CD4-positive, alpha-beta T cell treated with Interleukin-6 at 100 ng/mL for 8 hours (primary cell): ENCODE results near the gene PLEKHA1.

Experiments
- DNase-seq: peaks from one replicate; pipeline ENCODE4 v3.0.0-alpha.2; 2020; ENCODE audit warnings: mixed read lengths, low spot score

Gene PLEKHA1

DNA sequence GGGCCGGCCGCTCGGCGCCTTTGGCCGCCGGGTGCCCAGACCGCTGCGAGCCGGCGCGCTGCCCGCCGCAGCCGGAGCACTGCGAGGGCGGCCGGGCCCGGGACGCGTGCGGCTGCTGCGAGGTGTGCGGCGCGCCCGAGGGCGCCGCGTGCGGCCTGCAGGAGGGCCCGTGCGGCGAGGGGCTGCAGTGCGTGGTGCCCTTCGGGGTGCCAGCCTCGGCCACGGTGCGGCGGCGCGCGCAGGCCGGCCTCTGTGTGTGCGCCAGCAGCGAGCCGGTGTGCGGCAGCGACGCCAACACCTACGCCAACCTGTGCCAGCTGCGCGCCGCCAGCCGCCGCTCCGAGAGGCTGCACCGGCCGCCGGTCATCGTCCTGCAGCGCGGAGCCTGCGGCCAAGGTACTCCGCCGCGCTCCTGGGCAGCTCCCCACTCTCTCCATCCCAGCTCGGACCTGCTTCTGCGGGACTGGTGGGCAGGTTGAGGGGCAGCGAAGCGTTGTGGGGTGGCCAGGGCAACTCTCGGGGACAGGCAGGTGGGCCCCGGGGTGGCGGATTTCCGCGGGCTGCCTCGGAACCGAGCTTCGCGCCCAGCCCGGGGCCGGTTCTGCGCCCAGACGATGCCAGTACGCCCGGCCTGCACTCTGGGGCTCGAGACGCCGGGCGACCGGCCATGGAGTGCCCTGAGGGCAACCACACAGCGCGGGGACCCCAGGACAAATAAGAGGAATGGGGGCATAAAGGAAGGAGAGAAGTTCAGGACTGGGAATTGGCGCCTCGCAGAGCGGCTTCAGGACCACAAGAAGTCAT lies 87.4 kb downstream of the PLEKHA1 start:
- DNase-seq: no peak

DNA sequence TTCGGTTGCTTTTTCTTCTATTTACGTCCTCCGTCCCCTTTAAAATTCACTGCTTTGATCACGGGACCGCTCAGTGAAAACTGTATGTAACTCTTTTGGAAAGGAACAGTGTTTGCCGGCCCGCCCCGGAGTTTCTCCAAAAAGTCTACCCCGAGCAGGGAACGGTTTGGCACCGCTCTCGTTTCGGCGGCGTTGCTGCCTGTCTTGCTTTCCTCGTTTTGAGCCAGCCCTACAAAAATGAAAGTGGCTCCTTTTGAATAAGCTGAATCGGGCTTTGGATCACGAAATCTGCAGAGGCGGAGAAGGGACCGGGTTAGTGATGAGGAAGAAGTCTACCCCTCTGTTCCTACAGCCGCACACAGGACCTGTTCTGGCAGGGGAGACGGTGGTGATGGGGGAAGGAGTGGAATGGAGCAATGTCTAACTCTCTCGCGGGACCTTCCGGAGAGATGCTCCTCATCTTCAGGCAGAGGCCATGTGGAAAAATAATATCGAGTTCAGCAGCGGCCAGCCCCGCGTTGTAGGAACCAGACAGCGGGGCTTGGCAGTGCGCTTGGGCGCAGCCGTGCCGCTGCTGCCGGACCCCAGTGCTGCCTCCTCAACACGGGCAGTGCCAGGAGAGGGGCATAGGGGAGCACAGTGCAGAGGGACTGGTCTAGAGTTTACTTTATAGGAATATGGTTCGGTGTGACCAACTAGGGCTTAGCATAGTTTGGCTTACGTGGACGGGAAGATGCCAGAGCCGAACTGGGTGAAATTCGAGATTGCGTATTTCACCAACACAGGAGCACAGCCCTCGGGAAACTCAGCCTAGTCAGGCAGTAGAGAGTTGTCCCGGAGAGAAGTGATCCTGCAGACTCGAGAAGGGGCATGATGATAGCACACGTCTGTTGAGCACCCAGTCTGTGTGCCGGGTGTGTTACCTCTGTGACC lies 88.3 kb downstream of the PLEKHA1 start:
- DNase-seq: no peak

DNA sequence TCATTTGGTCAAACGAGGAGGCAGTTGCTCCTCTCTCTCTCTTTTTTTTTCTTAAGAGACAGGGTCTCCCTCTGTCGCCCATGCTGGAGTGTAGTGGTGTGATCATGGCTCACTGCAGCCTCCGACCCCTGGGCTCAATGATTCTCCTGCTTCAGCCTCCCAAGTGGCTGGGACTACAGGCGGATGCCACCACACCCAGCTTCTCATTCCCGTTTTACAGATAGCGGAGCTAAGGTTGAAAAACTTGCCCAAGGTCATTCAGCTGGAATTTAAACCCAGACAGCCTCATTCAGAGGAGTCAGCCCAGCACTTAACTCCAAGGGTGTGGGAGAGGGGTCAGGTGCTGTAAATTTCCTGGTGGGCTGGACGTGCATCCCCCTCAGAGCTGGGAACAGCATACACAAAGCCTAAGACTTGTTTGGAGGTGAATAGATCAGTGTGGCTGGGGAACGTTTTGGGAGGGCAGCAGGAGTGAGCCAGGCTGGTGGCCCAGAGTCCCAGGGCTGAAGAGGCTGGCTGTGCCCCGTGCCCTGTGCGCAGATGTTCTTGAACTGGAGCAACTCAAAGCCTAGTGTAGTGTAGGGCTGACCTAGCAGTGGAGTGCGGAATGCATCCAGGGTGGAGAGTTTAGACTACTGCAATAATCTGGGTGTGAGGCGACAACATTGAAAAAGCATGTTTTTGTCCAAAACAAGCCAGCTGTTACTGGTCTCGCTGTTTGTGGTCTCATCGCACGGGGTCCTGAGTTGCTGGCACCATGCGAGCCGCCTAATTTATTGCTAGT lies 89.2 kb downstream of the PLEKHA1 start:
- DNase-seq: no peak

DNA sequence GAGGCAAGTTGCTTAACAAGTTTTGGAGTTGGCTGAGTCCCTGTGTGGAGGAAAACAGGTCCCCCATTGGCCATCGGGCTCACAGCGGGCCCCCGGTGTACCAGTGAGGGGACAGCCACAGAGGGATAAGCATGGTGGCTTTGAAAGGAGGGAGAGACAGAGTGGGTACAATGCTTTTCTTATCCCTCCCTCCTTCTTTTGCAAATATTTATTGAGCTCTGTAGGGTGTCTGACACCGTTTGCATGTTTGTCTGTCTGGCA lies 89.7 kb downstream of the PLEKHA1 start:
- no peak for DNase-seq

DNA sequence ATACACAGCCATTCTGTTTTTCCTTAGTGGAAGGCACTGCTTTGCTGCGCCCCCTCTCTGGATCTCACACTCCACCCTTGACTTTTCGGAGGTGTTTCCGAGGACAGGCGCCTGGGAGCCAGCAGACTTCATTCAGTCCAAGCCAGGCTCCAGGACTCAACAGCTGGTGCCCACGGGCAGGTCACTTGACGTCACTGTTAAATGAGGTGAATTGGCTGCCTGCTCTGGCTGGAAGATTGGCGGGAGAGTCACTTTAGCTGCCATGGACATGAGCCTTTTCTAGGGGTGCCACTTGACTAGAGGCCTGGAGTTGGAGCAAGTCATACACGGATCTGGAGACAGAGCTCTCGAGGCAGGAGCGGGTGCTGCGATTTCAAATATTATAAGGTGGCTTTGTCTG lies 90.1 kb downstream of the PLEKHA1 start:
- DNase-seq: no peak

DNA sequence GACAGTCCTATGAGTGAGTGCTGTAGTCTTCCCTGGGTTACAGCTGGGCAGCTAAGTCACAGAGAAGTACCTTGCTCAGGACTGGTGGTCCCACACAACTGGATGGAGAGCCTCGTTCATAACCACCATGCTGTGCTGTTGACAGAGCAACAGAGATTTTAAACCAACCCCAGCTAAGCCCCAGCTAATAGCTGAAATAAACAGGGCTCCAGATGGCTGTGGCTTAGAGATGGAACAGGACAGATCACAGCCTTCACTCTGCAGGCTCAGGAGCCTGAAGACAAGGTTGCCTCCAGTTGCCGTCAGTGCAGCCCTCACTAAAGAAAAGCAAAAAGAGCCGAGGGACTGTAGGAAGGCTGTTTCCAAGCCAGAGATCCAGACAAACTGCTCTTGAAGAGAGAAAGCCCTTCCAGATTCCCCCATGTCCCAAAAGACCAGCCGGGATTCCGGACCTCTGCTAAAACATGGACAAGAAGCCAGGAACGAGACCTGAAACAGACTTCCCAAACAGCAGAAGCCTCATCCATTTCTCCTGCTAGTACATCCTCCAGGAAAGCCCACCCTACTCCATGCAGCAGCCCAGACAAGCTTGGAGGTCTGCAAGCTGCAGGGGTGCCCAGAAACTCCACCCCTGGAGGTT lies 91.0 kb downstream of the PLEKHA1 start:
- no peak for DNase-seq

DNA sequence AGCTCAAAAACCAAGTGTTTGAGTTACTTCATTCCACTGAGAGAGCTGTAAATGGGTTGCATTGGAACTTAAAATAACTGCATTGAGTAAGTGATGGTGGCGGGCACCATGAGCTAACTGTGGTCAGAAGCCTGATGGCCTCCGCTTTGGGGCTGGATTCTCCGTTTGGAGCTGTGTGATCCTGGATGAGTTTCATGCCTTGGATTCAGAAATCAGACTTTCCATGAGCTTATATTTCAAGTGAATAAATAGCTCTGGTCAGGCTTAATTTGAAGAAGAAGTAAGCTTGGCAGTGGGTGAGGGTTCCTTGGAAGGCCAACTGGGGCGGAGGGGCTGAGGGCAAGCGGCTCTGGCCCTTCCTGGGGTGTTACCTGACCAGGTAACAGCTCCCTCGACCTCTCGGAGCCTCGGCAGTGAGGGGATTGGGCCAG lies 92.5 kb downstream of the PLEKHA1 start:
- DNase-seq: no peak

DNA sequence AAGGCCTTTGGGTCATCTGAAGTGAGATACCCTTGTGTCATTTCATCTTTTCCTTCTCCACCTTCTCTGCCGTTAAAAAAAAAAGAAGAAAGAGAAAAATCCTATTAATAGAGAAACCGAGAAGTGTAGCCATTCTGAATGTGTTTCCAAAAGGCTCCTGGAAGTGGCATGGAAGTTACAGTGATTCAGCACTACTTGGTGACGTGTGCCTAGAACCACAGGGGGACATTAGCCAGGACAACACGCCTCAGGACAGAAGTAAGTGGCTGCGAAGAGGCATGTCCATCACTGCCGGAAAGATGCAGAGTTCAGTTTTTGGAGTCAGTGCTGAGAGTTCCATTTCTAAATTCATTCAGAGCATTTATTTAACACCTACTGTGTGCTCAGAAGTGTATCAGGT lies 93.2 kb downstream of the PLEKHA1 start:
- DNase-seq: no peak

DNA sequence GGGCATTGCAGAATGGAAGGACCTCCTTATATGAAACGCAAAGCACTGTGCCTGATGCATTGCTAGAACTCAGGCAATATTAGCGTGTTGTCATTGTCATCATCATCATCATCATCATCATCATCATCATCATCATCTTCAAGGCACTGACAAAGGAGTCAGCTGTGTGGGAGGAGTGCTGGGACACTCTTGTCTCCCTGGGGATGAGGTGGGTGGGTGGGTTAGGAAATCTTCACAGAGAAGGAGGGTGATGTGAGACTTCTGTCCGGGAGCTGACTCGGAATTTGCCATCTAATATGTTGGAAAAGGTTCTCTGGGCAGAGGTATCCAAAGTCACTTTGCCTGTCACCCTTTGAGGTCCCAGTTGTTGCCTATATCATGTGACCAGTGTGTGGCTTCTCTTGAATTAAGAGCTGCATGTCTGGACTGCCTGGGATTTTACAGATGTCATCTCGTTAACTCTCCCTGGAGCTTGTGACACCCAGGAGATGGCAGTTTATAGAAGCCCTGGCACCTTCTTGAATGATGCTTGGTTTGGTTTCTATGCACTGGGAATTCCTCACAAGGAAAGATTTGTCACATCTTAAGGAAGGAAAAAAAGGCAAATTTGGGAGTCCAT lies 93.9 kb downstream of the PLEKHA1 start:
- no peak for DNase-seq

DNA sequence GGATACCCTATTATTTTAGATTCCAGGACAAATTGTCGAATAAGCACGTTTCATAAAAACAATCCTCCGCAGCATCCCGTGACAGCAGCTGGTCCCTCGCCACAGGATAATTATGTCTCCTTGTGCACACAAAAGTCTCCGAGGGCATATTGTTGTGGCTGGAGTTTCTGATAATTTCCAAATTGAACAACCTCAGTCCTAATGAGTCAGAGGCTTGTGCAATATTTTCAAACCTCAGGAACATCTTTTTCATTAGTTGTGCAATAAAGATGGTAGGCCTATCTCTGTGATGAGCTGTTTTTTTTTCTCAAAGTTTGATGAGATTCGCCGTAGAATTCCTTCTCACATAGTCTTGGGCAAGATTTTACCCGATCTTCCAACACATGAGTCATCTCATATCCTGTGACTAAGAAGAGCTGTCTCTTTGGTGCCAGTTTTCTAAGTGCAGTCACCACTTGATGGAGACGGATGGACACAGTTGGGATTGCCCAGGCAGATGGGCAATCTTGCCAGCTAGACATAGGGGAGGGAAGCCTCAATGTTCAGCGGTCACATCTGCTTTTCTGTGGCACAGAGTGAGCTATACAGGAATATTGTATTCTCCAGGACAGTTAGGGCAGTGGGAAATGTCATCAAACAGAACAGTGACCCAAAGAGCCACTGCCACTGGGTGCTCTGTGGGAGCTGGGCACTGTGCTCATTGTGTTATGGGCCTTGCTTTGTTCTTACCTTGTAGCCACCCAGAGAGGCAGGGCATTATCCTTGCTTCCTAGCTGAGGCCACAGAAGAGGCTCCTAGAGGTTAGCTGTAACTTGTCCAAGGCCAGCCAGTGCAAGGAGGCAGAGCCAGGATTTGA lies 94.6 kb downstream of the PLEKHA1 start:
- no peak for DNase-seq

DNA sequence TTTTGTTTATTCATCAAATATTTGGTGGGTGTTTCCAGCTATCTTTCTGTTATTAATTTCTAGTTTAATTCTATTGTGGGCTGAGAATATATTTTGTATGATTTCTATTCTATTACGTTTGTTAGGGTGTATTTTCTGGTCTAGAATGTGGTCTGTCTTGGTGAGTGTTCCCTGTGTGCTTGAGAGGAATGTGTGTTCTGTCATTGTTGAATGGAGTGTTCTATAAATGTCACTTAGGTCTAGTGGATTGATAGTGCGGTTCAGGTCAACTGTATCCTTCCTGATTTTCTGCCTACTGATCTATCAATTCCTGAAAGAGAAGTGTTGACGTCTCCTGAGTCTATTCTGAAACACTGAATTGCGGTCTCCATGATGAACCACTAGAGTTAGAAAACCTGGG lies 95.3 kb downstream of the PLEKHA1 start:
- DNase-seq: no peak

DNA sequence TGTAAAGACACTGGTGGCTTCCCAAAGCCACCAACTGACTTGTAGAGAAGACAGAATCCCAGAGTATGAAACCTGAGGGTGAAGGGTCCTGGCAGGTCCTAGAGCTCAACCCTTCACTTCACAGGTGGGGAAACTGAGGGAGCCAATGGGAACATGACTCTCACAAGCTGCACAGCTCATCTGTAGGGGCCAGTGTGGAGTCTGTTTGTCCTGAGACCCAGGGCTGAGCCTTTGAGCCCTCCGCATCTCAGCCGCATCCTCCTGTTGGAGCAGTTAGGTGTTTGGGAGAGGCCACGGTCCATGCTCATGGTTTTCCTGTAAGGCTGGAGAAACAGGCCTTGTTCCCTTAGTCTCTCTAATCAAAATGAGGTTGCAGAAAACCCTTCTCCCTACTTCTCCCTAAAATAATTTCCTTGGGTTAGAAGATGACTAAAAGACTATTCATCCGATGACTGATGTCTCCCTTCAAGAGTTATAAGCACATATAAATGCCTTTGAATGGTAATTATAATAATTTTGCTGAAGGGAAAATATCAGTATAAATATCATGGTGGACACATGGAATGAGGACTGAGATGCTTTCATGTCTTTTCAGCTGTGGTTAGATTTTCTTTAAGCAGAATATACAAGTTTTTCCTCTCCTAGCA lies 97.1 kb downstream of the PLEKHA1 start:
- DNase-seq: no peak

DNA sequence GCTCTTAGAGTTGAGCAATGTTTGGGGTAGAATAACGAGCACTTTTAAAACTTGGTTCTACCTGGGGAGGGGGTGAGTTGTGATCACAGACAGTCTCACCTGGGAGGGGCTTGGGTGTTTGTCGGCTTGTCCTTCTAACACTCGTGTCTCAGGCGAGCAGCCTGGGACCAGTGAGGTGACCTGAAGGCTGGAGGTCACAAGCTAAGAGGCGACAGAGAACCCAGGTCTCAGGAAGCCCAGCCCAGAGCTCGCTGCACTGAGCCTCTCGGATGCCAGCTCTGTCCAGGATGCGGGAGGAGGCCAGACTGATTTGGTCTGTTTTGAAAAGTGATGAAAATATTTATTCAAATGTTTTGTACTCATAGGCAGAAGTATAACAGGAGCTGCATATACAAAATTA lies 98.6 kb downstream of the PLEKHA1 start:
- no peak for DNase-seq

DNA sequence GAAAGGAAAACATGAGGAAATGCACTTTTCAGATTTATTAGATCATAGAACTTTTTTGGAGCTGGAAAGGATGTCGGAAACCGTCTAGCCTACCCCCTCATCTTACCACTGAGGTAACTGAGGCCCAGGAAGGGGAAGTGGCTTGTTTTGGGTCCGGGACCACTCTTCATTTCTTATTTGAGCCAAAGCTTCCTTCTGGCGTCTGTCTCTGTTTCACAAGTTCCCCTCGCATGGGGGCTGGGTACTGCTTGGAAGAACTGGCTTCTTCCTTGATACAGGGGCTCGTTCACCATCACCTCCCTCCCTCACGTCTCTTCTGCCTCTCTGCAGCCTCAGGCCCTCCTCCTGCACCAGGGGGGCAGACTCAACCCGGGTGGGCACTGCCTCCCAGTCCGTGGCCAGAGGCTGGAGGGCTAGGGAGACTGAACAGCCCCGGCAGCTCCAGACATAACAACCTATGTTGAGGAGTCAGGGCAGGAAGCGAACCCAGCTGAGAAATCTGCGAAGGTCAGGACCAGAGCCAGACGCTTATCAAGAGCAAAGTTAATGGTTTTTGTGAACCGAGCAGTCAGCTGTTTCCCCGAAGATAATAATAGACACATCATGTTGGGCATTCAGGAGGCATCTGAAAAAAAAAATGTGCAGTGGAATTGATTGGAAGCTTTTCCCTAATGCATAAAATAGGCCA lies 99.8 kb downstream of the PLEKHA1 start:
- DNase-seq: no peak

DNA sequence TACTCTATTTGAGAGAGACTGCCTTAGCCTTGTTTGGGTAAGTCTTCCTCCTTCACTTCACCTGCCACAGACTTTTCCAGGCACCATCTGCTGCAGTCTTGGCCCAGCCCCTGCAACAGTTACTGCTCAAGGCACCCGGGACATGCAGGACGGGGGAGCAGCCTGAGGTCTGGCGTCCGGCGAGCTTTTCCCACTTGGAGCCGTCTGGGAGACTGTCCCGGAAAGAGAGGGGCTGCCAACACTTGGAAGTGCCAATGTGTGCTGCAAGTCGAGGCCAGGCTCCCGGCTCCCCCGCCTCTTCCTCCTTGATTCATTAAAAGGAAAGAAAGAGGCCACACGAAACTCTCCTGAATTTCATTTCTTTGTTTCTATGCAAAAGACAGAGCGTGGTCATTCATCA lies 100.6 kb downstream of the PLEKHA1 start:
- no peak for DNase-seq

DNA sequence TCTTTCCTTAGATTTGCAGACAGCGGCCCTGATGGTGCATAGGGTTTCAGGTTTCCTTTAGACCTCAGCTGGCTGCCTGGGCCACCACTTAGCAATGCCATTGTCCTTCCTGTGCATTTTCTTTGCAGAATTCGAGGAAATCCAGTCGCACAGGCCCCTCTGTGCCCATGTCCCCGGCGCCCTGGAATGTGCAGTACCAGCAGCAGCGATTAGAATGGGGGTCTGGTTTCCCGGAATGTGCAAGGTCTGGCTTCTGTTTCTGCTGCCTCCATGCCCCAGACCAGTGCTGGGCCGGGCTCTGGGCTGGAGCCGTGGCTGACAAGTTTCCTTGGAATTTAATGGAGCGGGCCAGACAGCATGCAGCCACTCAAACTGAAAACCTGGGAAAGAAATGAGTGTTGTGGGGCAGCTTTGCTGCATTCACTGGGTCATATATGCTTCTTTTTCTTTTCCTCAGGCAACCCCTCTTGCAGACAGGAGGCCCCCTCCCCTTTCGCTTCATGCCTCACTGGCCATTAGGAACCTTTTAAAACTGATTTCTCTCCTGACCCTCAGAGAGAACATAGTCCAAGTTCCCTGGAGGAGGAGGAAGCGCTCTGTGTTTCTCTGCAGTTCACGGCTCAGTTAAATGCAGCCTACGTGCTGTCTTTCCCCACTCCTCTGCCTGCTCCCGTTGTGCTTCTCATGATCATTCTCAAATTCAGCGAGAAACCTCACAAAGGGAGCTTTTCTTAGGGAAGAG lies 101.3 kb downstream of the PLEKHA1 start:
- DNase-seq: no peak

DNA sequence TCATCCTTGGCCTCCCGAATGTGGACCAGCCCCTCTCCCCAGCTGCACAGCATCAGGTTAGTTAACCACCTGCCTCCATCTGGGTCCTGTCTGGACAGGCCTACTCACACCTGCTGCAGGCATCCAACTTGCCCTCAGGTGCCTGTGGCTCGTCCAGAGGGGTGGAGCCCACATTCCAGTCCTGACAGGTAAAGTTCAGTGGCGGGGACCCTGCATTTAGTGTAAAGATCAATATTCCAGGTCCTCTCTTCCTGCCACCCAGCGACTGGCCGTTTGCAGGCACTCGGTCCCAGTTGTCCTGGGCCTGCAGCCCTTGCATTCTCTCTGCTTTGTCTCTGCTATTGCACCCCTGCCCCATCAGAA lies 101.8 kb downstream of the PLEKHA1 start:
- no peak for DNase-seq

DNA sequence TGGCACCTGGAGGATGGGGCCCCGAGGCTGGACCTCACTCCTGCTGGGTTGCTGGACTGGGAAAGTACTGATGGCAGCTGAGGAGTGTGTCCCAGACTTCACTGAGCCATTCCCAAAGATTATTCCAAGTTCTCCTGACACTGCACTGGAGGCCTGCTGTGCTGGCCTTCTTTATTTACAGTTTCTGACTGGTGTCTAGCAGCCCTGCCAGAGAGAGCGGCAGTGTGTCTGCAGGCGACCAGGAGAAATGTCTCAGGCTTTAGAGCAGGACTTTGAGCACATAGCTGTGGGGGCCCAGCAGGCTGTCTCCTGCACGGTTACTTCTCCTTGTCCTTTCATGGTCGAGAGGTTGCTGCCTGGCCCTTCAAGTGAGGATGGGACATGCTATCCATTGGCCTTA lies 102.9 kb downstream of the PLEKHA1 start:
- DNase-seq: no peak

DNA sequence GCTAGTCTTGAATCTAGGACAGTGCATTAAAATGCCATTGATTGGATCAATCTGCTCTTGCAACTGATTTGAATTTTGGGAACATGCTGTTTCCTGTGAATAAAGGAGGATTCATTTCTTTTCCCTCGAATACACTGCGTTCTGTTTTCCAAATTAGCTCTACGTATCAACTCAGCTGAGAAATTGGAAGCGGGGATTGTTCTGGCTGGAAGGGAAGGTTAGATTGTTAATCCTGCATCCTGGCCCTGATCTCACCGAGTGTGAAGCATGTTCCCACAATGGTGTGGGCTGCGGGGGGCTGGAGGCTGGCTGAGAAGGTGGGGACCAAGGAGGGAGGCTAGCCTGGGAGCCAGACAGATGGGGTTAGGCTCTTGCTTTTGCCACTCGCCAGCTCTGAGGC lies 104.5 kb downstream of the PLEKHA1 start:
- no peak for DNase-seq
